PFSK-1 (cell line): ENCODE measurements around the gene HMCN2.

Experiments
- FOXP2 ChIP-seq: optimal IDR thresholded peaks from 2 replicates; pipeline ENCODE3; 2011; ENCODE audit warnings: borderline replicate concordance, control low read depth, inconsistent platforms; ENCODE audit not compliant: insufficient read depth; ENCODE audit errors: extremely low read length, extremely low read depth
- POLR2AphosphoS5 ChIP-seq: IDR thresholded peaks from 2 replicates; pipeline ENCODE4 v1.6.1; 2012; ENCODE audit warnings: low read depth, mild to moderate bottlenecking, control low read depth, low read length, moderate library complexity
- SIN3A ChIP-seq: IDR thresholded peaks from 2 replicates; pipeline ENCODE4 v1.6.1; 2012; ENCODE audit warnings: mild to moderate bottlenecking, low read length, moderate library complexity, borderline replicate concordance; ENCODE audit not compliant: insufficient read depth
- TAF1 ChIP-seq: IDR thresholded peaks from 2 replicates; pipeline ENCODE4 v1.6.1; 2012; ENCODE audit warnings: low read length, control low read depth, borderline replicate concordance; ENCODE audit not compliant: insufficient read depth
- TF ChIP-seq, protein P1 (sequence below), 2 experiments: IDR thresholded peaks; 2 replicates each; pipeline versions ENCODE4 v1.6.1 to v1.8.0; 2011 to 2012; ENCODE audit warnings: low read depth in 2 of 2, low read length in 2 of 2, control low read depth in 1 of 2, inconsistent platforms in 1 of 2, mild to moderate bottlenecking in 1 of 2, moderate library complexity in 1 of 2; ENCODE audit not compliant: insufficient read depth in 1 of 2

HMCN2 gene

DNA sequence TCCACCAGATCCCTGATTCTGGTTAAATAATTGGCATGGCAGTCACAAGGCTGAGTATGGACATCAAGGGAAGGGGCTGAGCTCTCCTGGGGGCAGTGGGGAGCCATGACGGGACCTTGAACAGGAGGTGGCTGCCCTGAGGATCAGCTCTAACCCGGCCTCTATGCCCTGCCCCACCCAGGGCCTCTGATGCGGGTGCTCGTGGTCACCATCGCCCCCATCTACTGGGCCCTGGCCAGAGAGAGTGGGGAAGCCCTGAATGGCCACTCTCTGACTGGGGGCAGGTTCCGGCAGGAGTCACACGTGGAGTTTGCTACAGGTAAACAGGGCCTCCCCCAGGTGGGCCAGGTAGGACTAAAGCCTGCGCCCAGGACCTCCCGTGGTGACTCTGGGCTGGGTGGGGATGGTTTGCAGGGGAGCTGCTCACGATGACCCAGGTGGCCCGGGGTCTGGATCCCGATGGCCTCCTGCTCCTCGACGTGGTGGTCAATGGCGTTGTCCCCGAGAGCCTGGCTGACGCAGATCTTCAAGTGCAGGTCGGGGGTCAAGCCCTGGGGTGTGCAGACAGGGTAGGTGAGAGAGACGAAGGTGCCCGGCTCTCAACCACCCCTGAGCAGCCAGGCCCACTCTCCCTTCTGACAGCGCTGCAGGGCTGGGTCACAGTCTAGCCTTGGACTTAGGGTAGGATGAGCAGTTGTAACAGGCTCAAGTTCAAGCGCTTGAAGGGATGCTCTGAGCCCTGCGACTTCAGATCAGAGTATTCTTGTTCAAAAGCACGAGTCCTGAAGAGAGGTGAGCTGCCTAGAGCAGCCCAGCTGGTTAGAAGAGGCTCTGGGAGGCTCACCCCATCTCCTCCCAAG lies 159.3 kb downstream of the HMCN2 start:
- TF ChIP-seq FOXP2 = no peak
- TF ChIP-seq, protein P1, sequence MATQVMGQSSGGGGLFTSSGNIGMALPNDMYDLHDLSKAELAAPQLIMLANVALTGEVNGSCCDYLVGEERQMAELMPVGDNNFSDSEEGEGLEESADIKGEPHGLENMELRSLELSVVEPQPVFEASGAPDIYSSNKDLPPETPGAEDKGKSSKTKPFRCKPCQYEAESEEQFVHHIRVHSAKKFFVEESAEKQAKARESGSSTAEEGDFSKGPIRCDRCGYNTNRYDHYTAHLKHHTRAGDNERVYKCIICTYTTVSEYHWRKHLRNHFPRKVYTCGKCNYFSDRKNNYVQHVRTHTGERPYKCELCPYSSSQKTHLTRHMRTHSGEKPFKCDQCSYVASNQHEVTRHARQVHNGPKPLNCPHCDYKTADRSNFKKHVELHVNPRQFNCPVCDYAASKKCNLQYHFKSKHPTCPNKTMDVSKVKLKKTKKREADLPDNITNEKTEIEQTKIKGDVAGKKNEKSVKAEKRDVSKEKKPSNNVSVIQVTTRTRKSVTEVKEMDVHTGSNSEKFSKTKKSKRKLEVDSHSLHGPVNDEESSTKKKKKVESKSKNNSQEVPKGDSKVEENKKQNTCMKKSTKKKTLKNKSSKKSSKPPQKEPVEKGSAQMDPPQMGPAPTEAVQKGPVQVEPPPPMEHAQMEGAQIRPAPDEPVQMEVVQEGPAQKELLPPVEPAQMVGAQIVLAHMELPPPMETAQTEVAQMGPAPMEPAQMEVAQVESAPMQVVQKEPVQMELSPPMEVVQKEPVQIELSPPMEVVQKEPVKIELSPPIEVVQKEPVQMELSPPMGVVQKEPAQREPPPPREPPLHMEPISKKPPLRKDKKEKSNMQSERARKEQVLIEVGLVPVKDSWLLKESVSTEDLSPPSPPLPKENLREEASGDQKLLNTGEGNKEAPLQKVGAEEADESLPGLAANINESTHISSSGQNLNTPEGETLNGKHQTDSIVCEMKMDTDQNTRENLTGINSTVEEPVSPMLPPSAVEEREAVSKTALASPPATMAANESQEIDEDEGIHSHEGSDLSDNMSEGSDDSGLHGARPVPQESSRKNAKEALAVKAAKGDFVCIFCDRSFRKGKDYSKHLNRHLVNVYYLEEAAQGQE (IDR thresholded peaks at IDR 0.05; ENCODE audit: insufficient read depth in 1 of 2, low read depth in 2 of 2, low read length in 2 of 2) = no peak
- no peak for TF ChIP-seq TAF1
- TF ChIP-seq SIN3A = no peak
- no peak for TF ChIP-seq POLR2AphosphoS5

DNA sequence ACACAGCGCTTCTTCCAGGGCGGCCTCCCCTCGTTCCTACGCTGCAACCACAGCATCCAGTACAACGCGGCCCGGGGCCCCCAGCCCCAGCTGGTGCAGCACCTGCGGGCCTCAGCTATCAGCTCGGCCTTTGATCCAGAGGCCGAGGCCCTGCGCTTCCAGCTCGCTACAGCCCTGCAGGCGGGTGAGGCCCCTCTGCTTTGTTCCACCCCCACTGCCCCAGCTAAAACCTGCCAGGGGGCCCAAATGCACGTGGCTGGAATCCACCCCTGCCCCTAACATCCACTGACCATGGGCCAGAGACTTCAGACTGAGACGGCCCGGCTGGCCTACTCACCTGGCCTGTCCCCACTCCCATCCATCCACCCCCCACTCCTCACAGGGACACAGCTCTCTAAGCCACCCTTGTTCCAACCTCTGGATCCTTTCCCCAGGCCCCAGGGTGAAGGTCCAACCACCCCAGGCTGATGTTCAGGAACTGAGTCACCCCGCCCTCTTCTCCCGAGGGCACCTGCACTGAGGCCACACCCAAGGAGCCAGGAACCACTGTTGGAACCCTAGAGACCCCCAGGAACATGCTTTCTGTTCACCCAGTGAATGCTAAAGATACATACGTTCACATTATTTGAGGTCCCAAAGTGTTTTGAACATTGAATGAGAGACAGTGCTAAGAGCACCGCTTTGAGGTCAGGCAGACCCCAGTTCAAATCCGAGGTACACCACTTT lies 160.3 kb downstream of the HMCN2 start:
- TF ChIP-seq, protein P1 (IDR thresholded peaks at IDR 0.05; ENCODE audit: insufficient read depth in 1 of 2, low read depth in 2 of 2, low read length in 2 of 2) = no peak
- TF ChIP-seq FOXP2 (no peak), SIN3A (no peak), POLR2AphosphoS5 (no peak), TAF1 (no peak)

DNA sequence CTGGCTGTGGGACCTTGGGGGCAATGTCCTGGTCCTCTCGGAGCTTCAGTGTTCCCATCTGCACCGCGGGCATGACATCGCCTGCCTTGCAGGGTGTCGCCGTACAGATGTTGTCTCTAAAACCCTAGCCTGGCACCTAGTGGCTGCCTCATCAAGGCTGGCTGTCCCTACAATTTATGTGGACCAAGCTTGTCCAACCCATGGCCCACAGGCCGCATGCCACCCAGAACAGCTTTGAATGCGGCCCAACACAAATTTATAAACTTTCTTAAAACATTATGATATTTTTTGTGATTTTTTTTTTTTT lies 160.9 kb downstream of the HMCN2 start:
- no peak for TF ChIP-seq FOXP2
- TF ChIP-seq TAF1 = no peak
- no peak for TF ChIP-seq POLR2AphosphoS5

DNA sequence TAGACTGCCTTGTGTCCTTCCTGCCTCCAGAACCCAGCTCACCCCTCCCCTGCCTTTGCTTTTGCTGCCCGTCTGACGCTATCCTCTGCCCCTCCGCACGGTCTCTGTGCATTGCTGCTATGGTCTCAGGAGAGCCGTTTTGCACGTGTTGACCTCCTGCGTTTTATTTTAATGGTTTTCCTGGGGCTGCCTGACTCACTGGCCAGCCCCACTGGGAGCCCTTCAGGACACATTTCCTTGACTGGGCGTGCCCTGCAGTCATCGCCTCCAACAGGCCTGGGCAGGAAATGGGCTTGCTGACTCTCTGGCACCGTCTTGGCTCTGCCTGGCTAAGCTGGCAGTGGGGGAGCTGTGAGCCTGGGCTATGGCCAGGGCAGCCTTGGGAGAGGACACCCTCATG lies 161.3 kb downstream of the HMCN2 start:
- TF ChIP-seq FOXP2 (no peak), SIN3A (no peak), POLR2AphosphoS5 (no peak), TAF1 (no peak)
- TF ChIP-seq, protein P1 (IDR thresholded peaks at IDR 0.05; ENCODE audit: insufficient read depth in 1 of 2, low read depth in 2 of 2, low read length in 2 of 2) = no peak

DNA sequence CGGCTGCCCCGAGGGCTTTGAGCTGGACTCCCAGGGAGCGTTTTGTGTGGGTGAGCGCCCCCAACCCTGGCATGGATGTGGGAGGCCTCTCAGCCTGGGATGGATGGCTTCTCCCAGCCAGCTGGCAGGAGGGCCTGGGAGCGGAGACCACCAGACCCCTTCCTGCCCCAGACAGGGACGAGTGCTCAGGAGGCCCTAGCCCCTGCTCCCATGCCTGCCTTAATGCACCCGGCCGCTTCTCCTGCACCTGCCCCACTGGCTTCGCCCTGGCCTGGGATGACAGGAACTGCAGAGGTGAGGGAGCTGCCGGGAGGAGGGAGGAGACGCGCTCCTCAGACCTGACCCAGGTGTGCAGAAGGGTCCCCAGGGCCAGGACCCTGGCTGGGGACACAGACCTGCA lies 161.8 kb downstream of the HMCN2 start:
- TF ChIP-seq FOXP2 (no peak), SIN3A (no peak)

DNA sequence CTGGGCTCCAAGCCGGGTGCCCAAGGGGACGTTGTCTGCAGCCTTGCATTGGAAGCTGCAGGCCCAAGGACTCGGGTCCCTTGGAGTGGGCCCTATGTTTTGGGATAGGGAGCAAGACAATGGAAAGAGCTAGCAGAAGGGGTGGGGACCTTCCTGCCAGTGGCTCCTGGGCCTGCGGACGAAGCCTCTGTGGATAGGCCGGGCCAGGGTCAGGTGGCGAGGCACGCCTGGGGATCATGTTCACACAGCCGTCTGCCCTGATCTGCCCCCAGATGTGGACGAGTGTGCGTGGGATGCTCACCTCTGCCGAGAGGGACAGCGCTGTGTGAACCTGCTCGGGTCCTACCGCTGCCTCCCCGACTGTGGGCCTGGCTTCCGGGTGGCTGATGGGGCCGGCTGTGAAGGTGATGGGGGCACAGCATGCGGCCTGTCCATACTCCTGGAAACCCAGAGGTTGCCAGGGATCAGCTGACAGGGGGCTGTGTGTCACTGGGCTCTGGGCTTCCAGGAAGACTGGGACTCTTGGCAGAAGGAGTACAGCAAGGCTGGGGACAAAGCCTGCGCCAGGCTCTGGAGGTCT lies 162.6 kb downstream of the HMCN2 start:
- TF ChIP-seq, protein P1 (IDR thresholded peaks at IDR 0.05; ENCODE audit: insufficient read depth in 1 of 2, low read depth in 2 of 2, low read length in 2 of 2) = no peak
- TF ChIP-seq POLR2AphosphoS5 (no peak), SIN3A (no peak), FOXP2 (no peak), TAF1 (no peak)
